ENCODE measurements around the gene SAC3D1. TPM values are rescaled to one million over a fixed set of nuclear protein-coding genes. Genes with fewer than 3 reads are reported as not detected.

SAC3D1 gene
- total and polyA plus RNA-seq, 2 of the 8 experiments (the other 6 are each of a cell fraction or from before 2014, with no cell fraction given) = 19.4 to 25.8 TPM

DNA sequence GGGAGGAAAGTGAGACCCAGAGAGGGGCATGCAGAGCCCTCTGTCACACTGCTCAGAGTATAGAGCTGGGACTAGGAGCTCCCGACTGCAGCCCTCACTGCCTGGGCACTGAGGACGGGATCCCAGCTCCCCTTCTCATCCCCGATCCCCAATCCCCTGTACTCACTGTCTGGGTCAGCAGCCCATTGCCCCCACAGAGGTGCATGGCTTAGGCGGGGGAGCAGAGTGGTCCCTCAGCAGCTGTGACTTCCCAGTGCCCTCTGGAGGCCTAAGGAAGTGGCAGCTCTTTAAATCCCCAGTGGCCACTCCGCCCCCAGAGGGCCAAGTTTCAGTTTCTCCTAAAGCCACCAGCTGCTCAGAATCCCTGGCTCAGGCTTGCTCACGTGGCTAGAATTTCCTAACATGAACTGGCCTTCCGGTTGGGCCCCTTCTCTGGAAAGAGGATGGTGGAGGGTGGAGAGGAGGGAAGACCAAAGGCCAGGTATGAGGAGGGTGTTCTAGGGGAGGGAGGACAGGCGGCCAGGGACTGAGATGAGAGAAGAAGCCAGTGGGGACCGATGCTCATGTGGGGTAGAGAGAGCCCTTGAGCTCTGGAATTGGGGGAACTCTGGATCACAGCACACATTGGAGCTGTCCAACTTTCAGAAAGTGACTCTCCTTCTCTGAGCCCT, 44.2 kb upstream of the SAC3D1 start, which contains the start of gene BATF2 (continued):
- 0 out of 2 replicates have a peak, but pooled peaks have one; percentile 19 for TF ChIP-seq JUND (IDR thresholded peaks at IDR 0.05; ENCODE audit: low read length)
- TF ChIP-seq CTCF (IDR thresholded peaks at IDR 0.05; ENCODE audit: control extremely low read depth in 1 of 3, insufficient read depth in 1 of 3, low read depth in 1 of 3, low read length in 3 of 3) = peak; percentile 72 to 97 (median 82)
- TF ChIP-seq EZH2 (IDR thresholded peaks at IDR 0.05; ENCODE audit: low read depth, low read length, severe bottlenecking) = no peak
- peak; percentile 63 for TF ChIP-seq MAX (IDR thresholded peaks at IDR 0.05)
- TF ChIP-seq KDM4A (IDR thresholded peaks at IDR 0.05; ENCODE audit: low read depth, low read length, severe bottlenecking) = no peak
- TF ChIP-seq ATF2 (IDR thresholded peaks at IDR 0.05; ENCODE audit: low read length) = 0 out of 2 replicates have a peak, but pooled peaks have one; percentile 17
- 0 out of 2 replicates have a peak, but pooled peaks have one; percentile 48 for TF ChIP-seq POLR2AphosphoS5 (IDR thresholded peaks at IDR 0.05; ENCODE audit: low read depth, low read length)
- TF ChIP-seq POLR2A (IDR thresholded peaks at IDR 0.05; ENCODE audit: control extremely low read depth in 1 of 2, low read depth in 2 of 2, low read length in 2 of 2) = 0 out of 3 replicates have a peak, but pooled peaks of 1 of the 2 experiments have one; percentile 47
- TF ChIP-seq USF2 (IDR thresholded peaks at IDR 0.05; ENCODE audit: low read length) = peak; percentile 57
- peak; percentile 47 to 81; a peak in 2 of 4 replicates for TF ChIP-seq SIN3A (conservative IDR thresholded peaks at IDR 0.05 in 1 of 2, IDR thresholded peaks at IDR 0.05 in 1 of 2; ENCODE audit: low read depth in 1 of 2, low read length in 2 of 2)
